ENCODE results near the gene NCAPH2.
A peak's percentile ranks its signal among the peaks of the same experiment; 100 is the strongest.

The NCAPH2 gene

DNA sequence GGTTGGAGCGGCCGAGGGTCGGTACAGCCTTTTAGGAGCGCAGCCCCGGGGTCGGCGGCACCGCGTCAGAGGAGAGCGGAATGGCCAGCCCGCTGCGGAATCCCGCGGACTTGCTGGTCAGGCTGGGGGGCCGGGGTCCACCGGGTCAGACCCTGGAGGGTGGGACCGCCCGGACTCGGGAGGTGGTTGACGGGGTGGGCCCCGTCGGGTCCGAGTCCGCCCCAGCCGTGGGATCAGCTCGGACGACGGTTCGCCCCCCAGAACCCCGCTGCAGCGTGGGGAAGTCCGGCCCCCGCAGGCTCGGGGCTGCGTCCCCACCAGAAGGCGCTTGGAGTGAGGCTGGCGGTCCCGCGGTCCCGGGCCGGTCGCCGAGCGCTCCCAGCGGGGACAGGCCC, 27.0 kb upstream of the NCAPH2 start:
- no peak overlapping the region for H3K27ac ChIP-seq
- TF ChIP-seq FOXP2 (optimal IDR thresholded peaks at IDR 0.05; ENCODE audit: control extremely low read depth, extremely low read length, insufficient read depth): no peak
- no peak for TF ChIP-seq EZH2 (IDR thresholded peaks at IDR 0.05)
- no peak for TF ChIP-seq POLR2AphosphoS5 (IDR thresholded peaks at IDR 0.05; ENCODE audit: borderline replicate concordance, low read depth, low read length)
- no peaks in the 10 kb centered on the region for H3K9me3 ChIP-seq (ENCODE audit: low read depth, low read length)
- DNase-seq (ENCODE audit: low read depth, low spot score): no peak
- H3K36me3 ChIP-seq (ENCODE audit: insufficient read depth, low read length): no peaks in the 10 kb centered on the region; the same call in 1 of the 2 replicates
- H3K4me3 ChIP-seq: peak overlapping the region; percentile 91
- no peak overlapping the region for H3K9ac ChIP-seq (ENCODE audit: insufficient read length)

DNA sequence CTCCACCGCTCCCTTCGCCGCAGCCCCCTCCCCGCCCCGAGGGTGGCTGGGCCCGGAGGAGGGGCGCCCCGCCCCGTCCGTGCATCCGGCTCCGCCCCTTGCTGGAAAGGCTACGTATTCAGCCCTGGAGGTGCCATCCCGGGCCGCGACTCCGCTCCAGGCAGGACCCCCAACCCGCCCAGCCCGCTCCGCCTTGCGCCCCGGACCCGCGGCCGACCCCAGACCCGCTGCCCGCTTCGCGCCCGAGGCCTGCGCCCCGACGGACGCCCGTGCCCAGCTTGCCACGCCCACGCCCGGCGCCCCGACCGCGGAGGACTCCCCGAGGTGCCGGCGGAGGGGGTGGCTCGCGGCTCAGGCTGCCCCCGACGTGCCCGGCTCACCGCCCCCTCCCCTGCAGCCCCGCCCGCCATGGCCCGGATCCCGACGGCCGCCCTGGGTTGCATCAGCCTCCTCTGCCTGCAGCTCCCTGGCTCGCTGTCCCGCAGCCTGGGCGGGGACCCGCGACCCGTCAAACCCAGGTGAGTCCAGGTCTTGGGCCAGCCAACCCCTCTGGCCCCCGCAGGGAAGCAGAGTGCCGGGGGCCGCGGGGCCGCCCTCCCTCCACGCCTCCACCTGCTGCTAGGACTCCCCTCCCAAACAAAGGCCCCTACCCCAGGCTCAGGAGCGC, 26.5 kb upstream of the NCAPH2 start, which contains the start of gene ADM2:
Gene ADM2 (plus strand): TSS at position 104 of the 667 bp plus-strand sequence. CDS start 305 bp downstream, at position 409.
- peak within 1 kb of the TSS; percentile 91 for H3K4me3 ChIP-seq
- H3K9ac ChIP-seq (ENCODE audit: insufficient read length): peak within 1 kb of the TSS; percentile 92
- H3K27ac ChIP-seq: peak within 1 kb of the TSS; percentile 13; the same call in 1 of the 2 replicates
- H3K9me3 ChIP-seq (ENCODE audit: low read depth, low read length): no peaks in the 10 kb centered on the region
- no peaks in the 10 kb centered on the region; the same call in 1 of the 2 replicates for H3K36me3 ChIP-seq (ENCODE audit: insufficient read depth, low read length)
- TF ChIP-seq POLR2AphosphoS5 (IDR thresholded peaks at IDR 0.05; ENCODE audit: borderline replicate concordance, low read depth, low read length) (no peak), EZH2 (IDR thresholded peaks at IDR 0.05) (no peak), FOXP2 (optimal IDR thresholded peaks at IDR 0.05; ENCODE audit: control extremely low read depth, extremely low read length, insufficient read depth) (no peak)
- DNase-seq (ENCODE audit: low read depth, low spot score): no peak

DNA sequence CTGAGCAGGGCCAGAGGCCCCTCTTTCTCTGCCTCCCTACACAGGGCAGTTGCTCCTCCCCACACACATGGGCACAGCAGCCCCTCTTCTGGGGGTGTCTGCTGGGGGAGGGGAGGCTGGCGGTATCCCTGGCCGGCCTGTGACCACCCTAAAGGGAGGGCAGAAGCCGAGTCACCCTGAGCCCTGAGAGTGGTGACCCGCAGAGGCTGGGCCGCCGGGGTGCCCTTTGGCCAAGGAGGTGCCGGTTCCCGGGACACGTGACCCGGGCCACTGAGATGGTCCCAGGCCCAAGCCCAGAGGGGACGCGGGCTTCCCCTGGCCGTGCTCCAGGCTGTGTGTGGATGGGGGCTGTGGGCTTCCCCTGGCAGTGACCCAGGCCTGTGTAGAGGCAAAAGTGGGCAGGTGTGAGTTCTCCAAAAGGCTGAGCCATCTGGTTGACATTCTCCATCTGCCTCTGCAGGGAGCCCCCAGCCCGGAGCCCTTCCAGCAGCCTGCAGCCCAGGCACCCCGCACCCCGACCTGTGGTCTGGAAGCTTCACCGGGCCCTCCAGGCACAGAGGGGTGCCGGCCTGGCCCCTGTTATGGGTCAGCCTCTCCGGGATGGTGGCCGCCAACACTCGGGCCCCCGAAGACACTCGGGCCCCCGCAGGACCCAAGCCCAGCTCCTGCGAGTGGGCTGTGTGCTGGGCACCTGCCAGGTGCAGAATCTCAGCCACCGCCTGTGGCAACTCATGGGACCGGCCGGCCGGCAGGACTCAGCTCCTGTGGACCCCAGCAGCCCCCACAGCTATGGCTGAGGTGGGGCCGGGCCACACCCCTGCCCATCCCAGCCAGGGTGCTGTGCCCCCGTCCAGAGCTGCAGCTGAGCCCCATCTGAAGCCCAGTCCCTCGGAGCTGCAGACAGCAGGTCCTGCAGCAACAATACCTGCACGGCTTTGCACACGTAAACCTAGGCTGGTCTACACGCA, 25.6 kb upstream of the NCAPH2 start:
- no peak for TF ChIP-seq EZH2 (IDR thresholded peaks at IDR 0.05)
- TF ChIP-seq POLR2AphosphoS5 (IDR thresholded peaks at IDR 0.05; ENCODE audit: borderline replicate concordance, low read depth, low read length): no peak
- TF ChIP-seq FOXP2 (optimal IDR thresholded peaks at IDR 0.05; ENCODE audit: control extremely low read depth, extremely low read length, insufficient read depth): no peak
- Histone ChIP-seq H3K4me3 (peak overlapping the region; percentile 91), H3K27ac (peak overlapping the region; percentile 13; the same call in 1 of the 2 replicates), H3K9ac (ENCODE audit: insufficient read length) (peak overlapping the region; percentile 92), H3K9me3 (ENCODE audit: low read depth, low read length) (no peaks in the 10 kb centered on the region), H3K36me3 (ENCODE audit: insufficient read depth, low read length) (no peaks in the 10 kb centered on the region; the same call in 1 of the 2 replicates)
- DNase-seq (ENCODE audit: low read depth, low spot score): no peak

DNA sequence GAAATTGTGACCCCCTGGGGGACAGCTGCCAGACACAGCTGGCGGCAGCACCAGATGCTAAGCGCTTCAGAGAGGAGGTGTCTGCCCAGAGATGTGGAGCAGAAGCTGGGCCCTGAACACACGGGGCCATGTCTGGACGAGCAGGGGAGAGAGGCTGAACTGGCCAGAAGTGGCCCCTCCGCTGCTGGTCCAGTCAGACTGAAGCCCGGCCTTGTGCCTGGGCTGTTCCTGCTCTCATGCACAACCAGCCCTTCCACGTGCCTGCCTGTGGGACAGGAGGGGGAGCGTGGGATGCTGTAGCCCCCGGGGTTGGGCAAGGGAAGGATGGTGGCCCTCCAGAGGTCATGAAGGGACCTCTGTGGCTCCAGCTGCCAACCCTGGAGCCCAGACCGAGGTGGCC, 24.9 kb upstream of the NCAPH2 start:
- TF ChIP-seq EZH2 (IDR thresholded peaks at IDR 0.05) (no peak), POLR2AphosphoS5 (IDR thresholded peaks at IDR 0.05; ENCODE audit: borderline replicate concordance, low read depth, low read length) (no peak), FOXP2 (optimal IDR thresholded peaks at IDR 0.05; ENCODE audit: control extremely low read depth, extremely low read length, insufficient read depth) (no peak)
- H3K27ac ChIP-seq: no peak overlapping the region
- DNase-seq (ENCODE audit: low read depth, low spot score): no peak
- H3K4me3 ChIP-seq: peak overlapping the region; percentile 91; the same call in 1 of the 2 replicates
- H3K9me3 ChIP-seq (ENCODE audit: low read depth, low read length): no peaks in the 10 kb centered on the region
- no peaks in the 10 kb centered on the region; the same call in 1 of the 2 replicates for H3K36me3 ChIP-seq (ENCODE audit: insufficient read depth, low read length)
- no peak overlapping the region for H3K9ac ChIP-seq (ENCODE audit: insufficient read length)

DNA sequence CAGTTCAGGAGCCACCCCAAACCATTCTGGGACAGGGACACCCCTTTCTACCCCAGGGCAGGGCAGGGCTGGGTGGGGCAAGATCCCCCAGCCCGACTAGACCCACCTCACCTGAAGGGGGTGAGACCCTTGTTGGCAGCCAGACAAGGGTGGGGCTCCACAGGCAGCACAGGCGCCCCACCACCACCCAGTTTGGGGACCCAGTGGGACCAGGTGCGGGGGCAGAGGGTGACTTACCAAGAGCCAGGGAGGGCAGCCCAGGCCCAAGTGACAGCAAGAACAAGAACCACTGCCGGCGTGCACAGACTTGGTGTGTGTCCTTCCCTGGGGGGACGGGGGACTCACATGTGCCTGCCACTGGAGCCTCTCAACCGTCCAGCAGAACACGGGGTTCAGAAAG, 24.5 kb upstream of the NCAPH2 start:
- no peak for DNase-seq (ENCODE audit: low read depth, low spot score)
- H3K36me3 ChIP-seq (ENCODE audit: insufficient read depth, low read length): no peaks in the 10 kb centered on the region; the same call in 1 of the 2 replicates
- no peak overlapping the region for H3K9ac ChIP-seq (ENCODE audit: insufficient read length)
- H3K27ac ChIP-seq: no peak overlapping the region
- TF ChIP-seq POLR2AphosphoS5 (IDR thresholded peaks at IDR 0.05; ENCODE audit: borderline replicate concordance, low read depth, low read length) (no peak), EZH2 (IDR thresholded peaks at IDR 0.05) (no peak), FOXP2 (optimal IDR thresholded peaks at IDR 0.05; ENCODE audit: control extremely low read depth, extremely low read length, insufficient read depth) (no peak)
- no peak overlapping the region for H3K4me3 ChIP-seq
- no peaks in the 10 kb centered on the region for H3K9me3 ChIP-seq (ENCODE audit: low read depth, low read length)

DNA sequence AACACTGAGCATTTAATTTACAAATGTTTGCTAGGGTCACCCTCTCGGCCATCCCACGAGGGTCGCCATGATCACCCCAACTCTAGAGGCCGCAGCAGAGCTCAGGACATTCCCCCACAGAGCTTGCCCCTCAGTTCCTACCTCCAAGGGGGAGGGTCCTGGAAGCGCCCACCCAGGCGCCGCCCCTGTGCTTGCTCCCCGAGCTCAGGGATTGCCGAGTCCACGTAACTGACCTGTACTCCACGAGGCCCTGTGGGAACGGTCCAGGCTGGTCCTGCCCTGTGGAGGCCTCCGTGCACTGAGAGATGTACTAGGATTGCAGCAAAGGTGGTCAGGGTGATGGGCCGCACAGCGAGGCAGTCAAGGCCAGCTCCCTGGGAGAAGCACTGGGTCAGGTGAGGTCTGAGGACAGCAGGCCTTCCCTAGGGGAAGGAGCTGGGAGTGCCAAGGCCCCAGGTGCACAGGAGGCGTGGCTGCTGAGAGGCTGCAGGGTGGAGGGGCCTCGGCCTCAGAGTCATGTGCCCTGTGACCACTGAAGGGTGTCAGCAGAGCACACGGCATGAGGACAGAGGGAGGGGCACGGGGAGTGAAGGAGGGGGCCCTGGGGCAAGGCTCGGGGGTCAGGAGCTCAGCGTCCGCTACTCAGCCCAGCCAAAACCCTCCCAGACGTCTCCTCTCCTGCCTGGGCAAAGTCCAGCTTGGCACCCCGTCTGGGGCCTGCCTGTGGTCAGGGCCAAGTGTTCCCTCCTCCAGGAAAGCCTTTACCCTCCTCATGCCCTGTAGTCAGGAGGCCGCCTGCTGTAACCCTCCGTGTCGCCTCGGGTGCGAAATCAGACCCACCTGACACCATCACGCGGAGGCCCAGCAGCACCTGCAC, 23.8 kb upstream of the NCAPH2 start:
- Histone ChIP-seq H3K9me3 (ENCODE audit: low read depth, low read length) (no peaks in the 10 kb centered on the region), H3K4me3 (no peak overlapping the region), H3K9ac (ENCODE audit: insufficient read length) (no peak overlapping the region), H3K36me3 (ENCODE audit: insufficient read depth, low read length) (no peaks in the 10 kb centered on the region; the same call in 1 of the 2 replicates), H3K27ac (no peak overlapping the region)
- DNase-seq (ENCODE audit: low read depth, low spot score): no peak
- no peak for TF ChIP-seq EZH2 (IDR thresholded peaks at IDR 0.05)
- TF ChIP-seq POLR2AphosphoS5 (IDR thresholded peaks at IDR 0.05; ENCODE audit: borderline replicate concordance, low read depth, low read length): no peak
- TF ChIP-seq FOXP2 (optimal IDR thresholded peaks at IDR 0.05; ENCODE audit: control extremely low read depth, extremely low read length, insufficient read depth): no peak

DNA sequence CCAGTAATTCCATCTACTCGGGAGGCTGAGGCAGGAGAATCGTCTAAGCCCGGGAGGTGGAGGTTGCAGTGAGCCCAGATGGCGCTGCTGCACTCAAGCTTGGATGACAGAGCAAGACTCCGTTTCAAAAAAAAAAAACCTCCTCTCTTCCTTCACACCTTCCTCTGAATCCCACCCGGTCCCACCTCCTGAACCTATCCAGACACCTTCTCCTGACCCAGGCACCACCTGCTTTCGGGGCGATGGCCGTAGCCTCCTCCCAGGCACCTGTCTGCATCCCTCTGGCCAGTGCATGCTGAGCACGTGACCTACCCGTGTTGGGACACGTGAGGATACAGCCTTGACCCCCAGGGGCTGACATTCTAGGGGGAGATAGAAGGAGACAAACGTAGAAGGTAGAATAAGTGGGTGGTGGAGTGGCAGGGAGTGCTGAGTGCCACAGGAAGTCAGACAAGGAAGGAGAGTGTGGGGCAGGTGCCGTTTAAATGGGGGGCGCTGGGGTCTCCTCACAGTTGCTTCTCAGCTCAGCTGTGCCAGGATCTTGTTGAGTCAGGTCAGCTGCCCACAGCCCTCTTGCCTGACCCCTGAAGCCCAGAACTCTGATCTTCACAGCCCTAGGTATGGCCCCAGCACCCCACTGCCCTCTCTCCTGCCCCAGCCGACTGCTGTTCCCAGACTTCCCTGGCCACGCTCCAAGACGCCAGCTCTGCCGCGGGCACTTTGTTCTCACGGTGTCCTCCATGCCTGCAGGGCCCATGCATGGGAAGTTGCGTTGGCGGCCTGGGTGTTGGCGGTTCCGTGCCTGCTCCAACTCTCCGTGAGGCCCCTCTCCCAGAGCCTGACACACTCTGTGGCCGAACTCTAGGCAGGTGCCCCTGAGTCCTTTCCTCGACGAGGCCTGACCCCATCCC, 22.5 kb upstream of the NCAPH2 start:
- Histone ChIP-seq H3K36me3 (ENCODE audit: insufficient read depth, low read length) (no peaks in the 10 kb centered on the region; the same call in 1 of the 2 replicates), H3K9ac (ENCODE audit: insufficient read length) (no peak overlapping the region), H3K27ac (no peak overlapping the region), H3K4me3 (peak overlapping the region; percentile 14; the same call in 1 of the 2 replicates), H3K9me3 (ENCODE audit: low read depth, low read length) (no peaks in the 10 kb centered on the region)
- TF ChIP-seq POLR2AphosphoS5 (IDR thresholded peaks at IDR 0.05; ENCODE audit: borderline replicate concordance, low read depth, low read length): 0 out of 2 replicates have a peak, but pooled peaks have one; percentile 12
- TF ChIP-seq EZH2 (IDR thresholded peaks at IDR 0.05): no peak
- no peak for TF ChIP-seq FOXP2 (optimal IDR thresholded peaks at IDR 0.05; ENCODE audit: control extremely low read depth, extremely low read length, insufficient read depth)
- DNase-seq (ENCODE audit: low read depth, low spot score): no peak

All from SK-N-MC (cell line).